Neural crest cell (in vitro differentiated cells): ENCODE data around the gene GAST. TPM values are rescaled to one million over a fixed set of nuclear protein-coding genes. Genes with fewer than 3 reads are reported as not detected.
A peak's percentile ranks its signal among the peaks of the same experiment; 100 is the strongest.

Source experiments
- DNase-seq: peaks from one replicate; pipeline ENCODE4 v3.0.0; 2021; ENCODE audit warnings: low read depth, mixed read lengths, low spot score
- H3K27ac Mint-ChIP-seq: one replicate; pipeline ENCODE4 v1.8.0; 2021; ENCODE audit warnings: mild to moderate bottlenecking, mixed read lengths; ENCODE audit not compliant: unreplicated experiment
- H3K27me3 Mint-ChIP-seq: 2 replicates; pipeline ENCODE4 v1.8.0; 2021; ENCODE audit warnings: low read depth, mild to moderate bottlenecking, mixed read lengths
- H3K36me3 Mint-ChIP-seq: 2 replicates; pipeline ENCODE4 v1.8.0; 2021; ENCODE audit warnings: low read depth, mild to moderate bottlenecking, mixed read lengths
- H3K4me1 Mint-ChIP-seq: 2 replicates; pipeline ENCODE4 v1.8.0; 2021; ENCODE audit warnings: mixed read lengths
- H3K4me3 Mint-ChIP-seq: one replicate; pipeline ENCODE4 v1.8.0; 2021; ENCODE audit warnings: mild to moderate bottlenecking, mixed read lengths
- H3K9me3 Mint-ChIP-seq: 2 replicates; pipeline ENCODE4 v1.8.0; 2021; ENCODE audit warnings: mixed read lengths
- CTCF ChIP-seq: fragments of 200-600 bp; sonication (generic); conservative IDR thresholded peaks from 2 replicates; pipeline ENCODE4 v1.5.0; 2021; ENCODE audit warnings: antibody characterized with exemption, mild to moderate bottlenecking
- total RNA-seq: library from RNA; stranded (reverse); gene quantifications from 2 replicates; pipeline ENCODE4 v1.2.1, GENCODE V29; 2021

The GAST gene
- total RNA-seq, 1 donor from 2014 or later = not detected

DNA sequence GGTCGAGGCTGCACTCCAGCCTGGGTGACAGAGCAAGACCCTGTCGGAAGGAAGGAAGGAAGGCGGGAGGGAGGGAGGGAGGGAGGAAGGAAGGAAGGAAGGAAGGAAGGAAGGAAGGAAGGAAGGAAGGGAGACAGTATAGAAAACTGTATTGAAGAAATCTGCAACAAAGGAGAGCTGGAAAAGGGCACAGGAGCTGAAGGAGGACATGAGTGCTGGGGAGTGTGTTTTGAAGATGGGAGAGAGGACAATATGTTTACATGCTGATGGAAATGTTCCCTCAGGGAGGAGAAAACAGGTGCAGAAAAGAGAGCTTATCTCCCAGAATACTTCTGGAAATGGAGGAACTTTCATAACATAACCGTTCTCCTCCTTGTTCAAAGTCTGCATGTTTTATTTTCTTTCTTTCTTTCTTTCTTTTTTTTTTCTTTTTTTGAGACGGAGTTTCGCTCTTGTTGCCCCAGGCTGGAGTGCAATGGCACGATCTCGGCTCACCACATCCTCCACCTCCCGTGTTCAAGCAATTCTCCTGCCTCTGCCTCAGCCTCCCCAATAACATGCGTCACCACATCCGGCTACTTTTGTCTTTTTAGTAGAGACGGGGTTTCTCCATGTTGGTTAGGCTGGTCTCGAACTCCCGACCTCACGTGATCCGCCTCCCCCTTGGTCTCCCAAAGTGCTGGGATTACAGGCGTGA is 25.0 kb downstream of the GAST start:
- H3K27ac Mint-ChIP-seq = no peak overlapping the region
- H3K27me3 Mint-ChIP-seq = peaks cover 60% of the 10 kb centered on the region
- no peaks in the 10 kb centered on the region for H3K36me3 Mint-ChIP-seq
- no peak for TF ChIP-seq CTCF
- no peak for DNase-seq
- peak overlapping the region; percentile 34 for H3K4me3 Mint-ChIP-seq
- peaks cover 14% of the 10 kb centered on the region for H3K4me1 Mint-ChIP-seq
- H3K9me3 Mint-ChIP-seq = no peaks in the 10 kb centered on the region

DNA sequence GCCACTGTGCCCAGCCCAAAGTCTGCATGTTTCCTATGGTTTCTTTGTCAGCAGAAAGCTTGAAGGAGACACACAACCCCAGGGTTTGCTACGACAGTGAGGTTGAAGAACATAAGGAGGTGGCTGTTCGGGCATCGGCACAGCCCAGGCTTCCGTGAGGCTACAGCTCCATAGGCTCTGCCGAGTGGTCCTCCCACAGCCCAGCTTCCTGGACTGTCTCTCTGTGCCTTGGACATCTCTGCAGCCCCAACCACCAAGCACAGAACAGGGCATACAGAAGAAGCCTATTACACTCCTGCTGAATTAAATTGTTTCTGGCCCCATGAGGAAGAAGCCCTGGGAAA is 25.5 kb downstream of the GAST start:
- Mint-ChIP-seq H3K36me3 (no peaks in the 10 kb centered on the region), H3K4me1 (peaks cover 14% of the 10 kb centered on the region), H3K27me3 (peaks cover 55% of the 10 kb centered on the region), H3K4me3 (peak overlapping the region; percentile 81), H3K27ac (no peak overlapping the region), H3K9me3 (no peaks in the 10 kb centered on the region)
- TF ChIP-seq CTCF = no peak
- no peak for DNase-seq

GRCh38 chr17:41738077-41738800 is 26.1 kb downstream of the GAST start:
- peak; percentile 87 for DNase-seq
- Mint-ChIP-seq H3K9me3 (no peaks in the 10 kb centered on the region), H3K4me1 (peaks cover 14% of the 10 kb centered on the region), H3K4me3 (peak overlapping the region; percentile 81), H3K36me3 (no peaks in the 10 kb centered on the region), H3K27me3 (peaks cover 49% of the 10 kb centered on the region), H3K27ac (peak overlapping the region; percentile 57)
- peak; percentile 98 for TF ChIP-seq CTCF

DNA sequence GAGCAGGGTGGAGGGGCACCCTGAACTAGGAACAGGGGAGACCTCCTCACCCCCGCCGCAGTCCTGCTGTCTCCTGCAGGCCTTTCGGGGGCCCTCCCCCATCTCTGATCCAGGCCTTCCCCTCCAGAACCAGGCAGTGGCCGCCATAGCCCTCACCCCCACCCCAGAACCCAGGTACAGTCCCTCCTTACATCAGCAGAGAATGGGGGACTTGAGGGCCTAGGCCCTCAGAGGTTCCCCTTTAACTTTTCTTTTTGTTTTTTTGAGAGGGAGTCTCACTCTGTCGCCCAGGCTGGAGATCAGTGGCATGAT is 26.6 kb downstream of the GAST start:
- Mint-ChIP-seq H3K4me3 (no peak overlapping the region), H3K4me1 (peaks cover 10% of the 10 kb centered on the region), H3K36me3 (no peaks in the 10 kb centered on the region), H3K9me3 (no peaks in the 10 kb centered on the region), H3K27ac (peak overlapping the region; percentile 50), H3K27me3 (peaks cover 43% of the 10 kb centered on the region)
- TF ChIP-seq CTCF = no peak
- no peak for DNase-seq

- peaks cover 10% of the 10 kb centered on the region for H3K4me1 Mint-ChIP-seq
- no peak for TF ChIP-seq CTCF
- peaks cover 34% of the 10 kb centered on the region for H3K27me3 Mint-ChIP-seq
- H3K9me3 Mint-ChIP-seq = no peaks in the 10 kb centered on the region
- H3K27ac Mint-ChIP-seq = no peak overlapping the region
- no peak overlapping the region for H3K4me3 Mint-ChIP-seq
- H3K36me3 Mint-ChIP-seq = no peaks in the 10 kb centered on the region
- no peak for DNase-seq
Observed at GRCh38 chr17:41739661-41740352, 27.7 kb downstream of the GAST start.
